Measurements from ENCODE around the gene CDKL1.

The CDKL1 gene

GRCh38 chr14:50421499-50421898, 24.8 kb upstream of the CDKL1 start:
- TF ChIP-seq FOXM1 (IDR thresholded peaks at IDR 0.05; ENCODE audit: borderline replicate concordance, low read depth) (no peak), YY1 (IDR thresholded peaks at IDR 0.05; ENCODE audit: low read depth) (no peak), TCF12 (IDR thresholded peaks at IDR 0.05; ENCODE audit: low read depth) (no peak), CREB1 (IDR thresholded peaks at IDR 0.05; ENCODE audit: low read depth) (no peak), RAD21 (IDR thresholded peaks at IDR 0.05; ENCODE audit: low read depth) (no peak), ZBTB7A (IDR thresholded peaks at IDR 0.05; ENCODE audit: low read depth) (no peak), NFIC (IDR thresholded peaks at IDR 0.05) (no peak), USF1 (IDR thresholded peaks at IDR 0.05) (no peak)
- TF ChIP-seq, protein P1, sequence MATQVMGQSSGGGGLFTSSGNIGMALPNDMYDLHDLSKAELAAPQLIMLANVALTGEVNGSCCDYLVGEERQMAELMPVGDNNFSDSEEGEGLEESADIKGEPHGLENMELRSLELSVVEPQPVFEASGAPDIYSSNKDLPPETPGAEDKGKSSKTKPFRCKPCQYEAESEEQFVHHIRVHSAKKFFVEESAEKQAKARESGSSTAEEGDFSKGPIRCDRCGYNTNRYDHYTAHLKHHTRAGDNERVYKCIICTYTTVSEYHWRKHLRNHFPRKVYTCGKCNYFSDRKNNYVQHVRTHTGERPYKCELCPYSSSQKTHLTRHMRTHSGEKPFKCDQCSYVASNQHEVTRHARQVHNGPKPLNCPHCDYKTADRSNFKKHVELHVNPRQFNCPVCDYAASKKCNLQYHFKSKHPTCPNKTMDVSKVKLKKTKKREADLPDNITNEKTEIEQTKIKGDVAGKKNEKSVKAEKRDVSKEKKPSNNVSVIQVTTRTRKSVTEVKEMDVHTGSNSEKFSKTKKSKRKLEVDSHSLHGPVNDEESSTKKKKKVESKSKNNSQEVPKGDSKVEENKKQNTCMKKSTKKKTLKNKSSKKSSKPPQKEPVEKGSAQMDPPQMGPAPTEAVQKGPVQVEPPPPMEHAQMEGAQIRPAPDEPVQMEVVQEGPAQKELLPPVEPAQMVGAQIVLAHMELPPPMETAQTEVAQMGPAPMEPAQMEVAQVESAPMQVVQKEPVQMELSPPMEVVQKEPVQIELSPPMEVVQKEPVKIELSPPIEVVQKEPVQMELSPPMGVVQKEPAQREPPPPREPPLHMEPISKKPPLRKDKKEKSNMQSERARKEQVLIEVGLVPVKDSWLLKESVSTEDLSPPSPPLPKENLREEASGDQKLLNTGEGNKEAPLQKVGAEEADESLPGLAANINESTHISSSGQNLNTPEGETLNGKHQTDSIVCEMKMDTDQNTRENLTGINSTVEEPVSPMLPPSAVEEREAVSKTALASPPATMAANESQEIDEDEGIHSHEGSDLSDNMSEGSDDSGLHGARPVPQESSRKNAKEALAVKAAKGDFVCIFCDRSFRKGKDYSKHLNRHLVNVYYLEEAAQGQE (IDR thresholded peaks at IDR 0.05; ENCODE audit: low read depth) = no peak
- TF ChIP-seq, protein P2, sequence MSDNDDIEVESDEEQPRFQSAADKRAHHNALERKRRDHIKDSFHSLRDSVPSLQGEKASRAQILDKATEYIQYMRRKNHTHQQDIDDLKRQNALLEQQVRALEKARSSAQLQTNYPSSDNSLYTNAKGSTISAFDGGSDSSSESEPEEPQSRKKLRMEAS (IDR thresholded peaks at IDR 0.05) = no peak

DNA sequence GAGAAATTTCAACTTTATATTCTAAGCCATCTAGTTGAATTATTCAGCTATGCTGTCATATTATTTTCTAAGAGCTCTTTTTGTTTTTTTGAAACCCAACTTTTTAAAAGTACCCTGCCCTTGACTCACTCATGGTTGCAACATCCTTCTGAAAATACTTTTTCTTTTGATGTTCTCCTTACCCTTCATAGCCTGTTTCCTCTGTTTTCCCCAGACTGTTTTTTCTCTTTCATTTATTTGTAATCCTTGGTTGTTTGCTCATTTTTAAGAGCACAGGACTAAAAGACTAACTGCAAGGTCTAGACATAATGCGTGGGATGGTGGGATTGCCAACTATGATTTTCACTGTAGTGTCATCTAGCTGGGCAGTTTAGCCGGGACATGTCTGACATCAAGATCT, 21.2 kb upstream of the CDKL1 start:
- TF ChIP-seq USF1 (IDR thresholded peaks at IDR 0.05) = no peak
- no peak for TF ChIP-seq EGR1 (IDR thresholded peaks at IDR 0.05)
- no peak for TF ChIP-seq CEBPB (IDR thresholded peaks at IDR 0.05)
- TF ChIP-seq YY1 (IDR thresholded peaks at IDR 0.05; ENCODE audit: low read depth) = no peak
- no peak for TF ChIP-seq TAF1 (IDR thresholded peaks at IDR 0.05; ENCODE audit: low read depth)
- TF ChIP-seq EP300 (IDR thresholded peaks at IDR 0.05; ENCODE audit: borderline replicate concordance) = no peak
- TF ChIP-seq, protein P2 (IDR thresholded peaks at IDR 0.05) = no peak
- TF ChIP-seq RAD21 (IDR thresholded peaks at IDR 0.05; ENCODE audit: low read depth) = no peak
- no peak for TF ChIP-seq NFIC (IDR thresholded peaks at IDR 0.05)
- no peak for TF ChIP-seq TCF12 (IDR thresholded peaks at IDR 0.05; ENCODE audit: low read depth)
- TF ChIP-seq, protein P1 (IDR thresholded peaks at IDR 0.05; ENCODE audit: low read depth) = no peak
- no peak for TF ChIP-seq ZBTB7A (IDR thresholded peaks at IDR 0.05; ENCODE audit: low read depth)
- TF ChIP-seq FOXM1 (IDR thresholded peaks at IDR 0.05; ENCODE audit: borderline replicate concordance, low read depth) = no peak
- no peak for TF ChIP-seq CREB1 (IDR thresholded peaks at IDR 0.05; ENCODE audit: low read depth)
- no peak for TF ChIP-seq TEAD4 (IDR thresholded peaks at IDR 0.05)

DNA sequence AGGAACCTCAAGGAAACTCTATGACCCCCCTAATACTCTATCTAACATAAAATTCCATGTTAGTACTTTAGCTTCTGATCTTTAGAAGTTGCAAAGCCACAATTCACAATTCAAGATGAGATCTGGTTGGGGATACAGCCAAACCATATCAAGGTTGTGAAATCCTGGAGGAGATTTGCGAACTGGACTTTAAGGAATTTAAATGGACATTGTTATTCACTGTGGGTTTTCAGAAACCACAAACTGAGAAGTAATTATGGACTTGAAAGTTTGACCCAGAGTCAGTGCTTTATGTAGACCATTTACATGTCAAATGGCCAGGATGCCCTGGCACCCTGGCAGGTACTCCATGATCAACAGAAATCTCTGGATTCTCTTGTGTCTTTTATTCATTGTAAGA, 14.2 kb upstream of the CDKL1 start:
- no peak for TF ChIP-seq YY1 (IDR thresholded peaks at IDR 0.05; ENCODE audit: low read depth)

- no peak for TF ChIP-seq TCF12 (IDR thresholded peaks at IDR 0.05; ENCODE audit: low read depth)
- TF ChIP-seq FOXM1 (IDR thresholded peaks at IDR 0.05; ENCODE audit: borderline replicate concordance, low read depth) = no peak
- TF ChIP-seq, protein P1 (IDR thresholded peaks at IDR 0.05; ENCODE audit: low read depth) = no peak
- TF ChIP-seq YY1 (IDR thresholded peaks at IDR 0.05; ENCODE audit: low read depth) = no peak
- no peak for TF ChIP-seq TEAD4 (IDR thresholded peaks at IDR 0.05)
- no peak for TF ChIP-seq CREB1 (IDR thresholded peaks at IDR 0.05; ENCODE audit: low read depth)
- no peak for TF ChIP-seq EGR1 (IDR thresholded peaks at IDR 0.05)
- TF ChIP-seq EP300 (IDR thresholded peaks at IDR 0.05; ENCODE audit: borderline replicate concordance) = no peak
- TF ChIP-seq USF1 (IDR thresholded peaks at IDR 0.05) = no peak
- TF ChIP-seq, protein P2 (IDR thresholded peaks at IDR 0.05) = no peak
- no peak for TF ChIP-seq ZBTB7A (IDR thresholded peaks at IDR 0.05; ENCODE audit: low read depth)
- no peak for TF ChIP-seq RAD21 (IDR thresholded peaks at IDR 0.05; ENCODE audit: low read depth)
- no peak for TF ChIP-seq TAF1 (IDR thresholded peaks at IDR 0.05; ENCODE audit: low read depth)
- no peak for TF ChIP-seq CEBPB (IDR thresholded peaks at IDR 0.05)
- TF ChIP-seq NFIC (IDR thresholded peaks at IDR 0.05) = no peak
Observed at GRCh38 chr14:50410071-50410470, 13.4 kb upstream of the CDKL1 start.
